ENCODE results near the gene RHOG. TPM values are rescaled to one million over a fixed set of nuclear protein-coding genes. Genes with fewer than 3 reads are reported as not detected.

RHOG gene
- total and polyA plus RNA-seq, 9 of the 15 experiments (the other 6 are each of a cell fraction or from before 2014, with no cell fraction given): 22.6 to 162 (median 80.3) TPM

GRCh38 chr11:3854977-3855807 is 14.4 kb upstream of the RHOG start, which contains the start of gene STIM1 (continued):
- TF ChIP-seq ZNF764 (CRISPR knock-in tag; IDR thresholded peaks at IDR 0.05; ENCODE audit: low read depth) (no peak), ZNF263 (CRISPR knock-in tag; IDR thresholded peaks at IDR 0.05; ENCODE audit: borderline replicate concordance) (no peak; the same call in none of the 2 replicates), BCLAF1 (IDR thresholded peaks at IDR 0.05; ENCODE audit: borderline replicate concordance in 1 of 2, control insufficient read depth in 1 of 2, low read depth in 2 of 2, low read length in 1 of 2) (no peak), GATAD2A (IDR thresholded peaks at IDR 0.05) (0 out of 2 replicates have a peak, but pooled peaks have one; percentile 69), RREB1 (CRISPR knock-in tag; IDR thresholded peaks at IDR 0.05) (no peak), RBM25 (IDR thresholded peaks at IDR 0.05; ENCODE audit: low read depth, low read length, severe bottlenecking) (peak; percentile 35), NUFIP1 (IDR thresholded peaks at IDR 0.05; ENCODE audit: partially characterized antibody) (no peak), IRF2 (CRISPR knock-in tag; IDR thresholded peaks at IDR 0.05) (no peak), THRA (IDR thresholded peaks at IDR 0.05) (no peak), E2F3 (CRISPR knock-in tag; IDR thresholded peaks at IDR 0.05) (no peak), IRF1 (CRISPR knock-in tag; IDR thresholded peaks at IDR 0.05; ENCODE audit: borderline replicate concordance) (0 out of 2 replicates have a peak, but pooled peaks have one; percentile 31), GATA2 (CRISPR knock-in tag; IDR thresholded peaks at IDR 0.05) (no peak), RB1 (IDR thresholded peaks at IDR 0.05; ENCODE audit: low read depth) (peak; percentile 97), SUPT5H (IDR thresholded peaks at IDR 0.05) (peak; percentile 70), TEAD4 (IDR thresholded peaks at IDR 0.05; ENCODE audit: low read length) (peak; percentile 8; the same call in 1 of the 2 replicates), TEAD4 (CRISPR knock-in tag; IDR thresholded peaks at IDR 0.05; ENCODE audit: borderline replicate concordance) (no peak), HMG20B (CRISPR knock-in tag; IDR thresholded peaks at IDR 0.05) (no peak)

Measured in K562 (cell line).